ENCODE data around the gene EFNA5. TPM values are rescaled to one million over a fixed set of nuclear protein-coding genes. Genes with fewer than 3 reads are reported as not detected.

EFNA5 gene
- total and polyA plus RNA-seq, 10 of the 15 experiments (the other 5 are each of a cell fraction or from before 2014, with no cell fraction given) = 0.19 to 12.6 (median 3.9) TPM

DNA sequence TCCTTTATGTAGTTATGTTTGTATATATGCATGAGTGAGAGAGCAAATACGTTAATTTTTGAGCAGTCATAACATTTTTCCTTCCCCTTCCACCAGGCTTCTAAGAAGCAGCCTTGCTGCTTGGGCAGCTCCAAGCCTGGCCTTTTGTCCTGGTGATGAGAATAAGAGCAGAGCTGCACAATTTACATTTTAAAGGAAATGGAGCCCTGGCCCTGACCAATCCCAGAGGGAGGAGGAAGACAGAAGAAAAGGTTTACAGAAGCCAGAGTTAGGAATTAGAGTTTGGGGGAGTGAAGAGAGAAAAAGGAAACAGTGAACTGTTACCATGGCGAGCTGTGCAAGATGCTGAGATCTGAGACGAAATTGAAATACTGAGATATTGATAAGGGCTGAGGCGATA, 25.3 kb upstream of the EFNA5 start:
- H2AFZ ChIP-seq (ENCODE audit: control insufficient read depth, low read depth, low read length) = 0 out of 2 replicates have a peak overlapping the region, but pooled peaks have one; percentile 3
- no peaks in the 10 kb centered on the region for H3K27me3 ChIP-seq (replicated peaks in 1 of 2; ENCODE audit: control insufficient read depth in 2 of 2, insufficient read depth in 2 of 2, low read length in 1 of 2)
- TF ChIP-seq SP1 (IDR thresholded peaks at IDR 0.05; ENCODE audit: low read depth, low read length) = no peak
- no peak for TF ChIP-seq RBBP5 (conservative IDR thresholded peaks at IDR 0.05)
- H3K4me3 ChIP-seq = no peak overlapping the region
- H3K4me2 ChIP-seq (ENCODE audit: control insufficient read depth, insufficient read depth) = no peak overlapping the region
- H3K79me2 ChIP-seq (ENCODE audit: control insufficient read depth, insufficient read depth, low read length) = no peaks in the 10 kb centered on the region
- H3K9me3 ChIP-seq (replicated peaks; ENCODE audit: control insufficient read depth, insufficient read depth, low read length) = no peaks in the 10 kb centered on the region
- intact Hi-C loops (cut with micrococcal nuclease; ENCODE audit: unreplicated experiment) = no loop called here
- no TSS peak for BruUV-seq (replicated peaks)
- in situ Hi-C loops (cut with MboI) = no loop called here
- no peak for DNase-seq (ENCODE audit: low read depth, low spot score)
- no peak for ATAC-seq
- no peak overlapping the region for H3K27ac ChIP-seq (ENCODE audit: control insufficient read depth, insufficient read depth)
- ChIA-PET SMC1A (ENCODE audit: uncharacterized antibody, unreplicated experiment) (no interaction called here), POLR2A (no interaction called here), RAD21 (ENCODE audit: unreplicated experiment) (no interaction called here), CTCF (no interaction called here)
- 33% methylated on average over 4 of the region's 4 CpGs for WGBS (ENCODE audit: insufficient coverage, insufficient replicate concordance, low lambda C conversion rate, missing lambda C conversion rate)
- no peak for FAIRE-seq
- no peak overlapping the region for H3K9ac ChIP-seq (ENCODE audit: control insufficient read depth, insufficient read depth, low read length)
- H3K4me1 ChIP-seq (ENCODE audit: control insufficient read depth, insufficient read depth, low read length) = no peaks in the 10 kb centered on the region
- no peaks in the 10 kb centered on the region for H3K36me3 ChIP-seq (ENCODE audit: control insufficient read depth in 2 of 2, insufficient read depth in 2 of 2, low read length in 1 of 2)
- no peaks in the 10 kb centered on the region for H4K20me1 ChIP-seq (ENCODE audit: control insufficient read depth, insufficient read depth)

GRCh38 chr5:107687937-107688336, 17.2 kb upstream of the EFNA5 start:
- ATAC-seq = no peak
- no peak for DNase-seq (ENCODE audit: low read depth, low spot score)
- intact Hi-C loops (cut with micrococcal nuclease; ENCODE audit: unreplicated experiment) (no loop called here), in situ Hi-C loops (cut with MboI) (no loop called here)
- Histone ChIP-seq H3K27me3 (replicated peaks in 1 of 2; ENCODE audit: control insufficient read depth in 2 of 2, insufficient read depth in 2 of 2, low read length in 1 of 2) (no peaks in the 10 kb centered on the region), H3K79me2 (ENCODE audit: control insufficient read depth, insufficient read depth, low read length) (no peaks in the 10 kb centered on the region), H4K20me1 (ENCODE audit: control insufficient read depth, insufficient read depth) (no peaks in the 10 kb centered on the region), H3K9ac (ENCODE audit: control insufficient read depth, insufficient read depth, low read length) (no peak overlapping the region), H3K36me3 (ENCODE audit: control insufficient read depth in 2 of 2, insufficient read depth in 2 of 2, low read length in 1 of 2) (no peaks in the 10 kb centered on the region), H3K4me2 (ENCODE audit: control insufficient read depth, insufficient read depth) (no peak overlapping the region), H3K27ac (ENCODE audit: control insufficient read depth, insufficient read depth) (no peak overlapping the region), H2AFZ (ENCODE audit: control insufficient read depth, low read depth, low read length) (no peak overlapping the region), H3K4me3 (no peak overlapping the region), H3K4me1 (ENCODE audit: control insufficient read depth, insufficient read depth, low read length) (no peaks in the 10 kb centered on the region), H3K9me3 (replicated peaks; ENCODE audit: control insufficient read depth, insufficient read depth, low read length) (no peaks in the 10 kb centered on the region; the same call in 2 of the 3 replicates)
- POLR2A ChIA-PET = no interaction called here
- WGBS (ENCODE audit: insufficient coverage, insufficient replicate concordance, low lambda C conversion rate, missing lambda C conversion rate) = 36% methylated on average over 3 of the region's 3 CpGs
- RAD21 ChIA-PET (ENCODE audit: unreplicated experiment) = interaction anchor here (0.6 kb wide), 1 partner anchor 11 kb away, joined by 3 read pairs; no protein-coding TSS in a partner anchor
- SMC1A ChIA-PET (ENCODE audit: uncharacterized antibody, unreplicated experiment) = no interaction called here
- BruUV-seq (replicated peaks) = no TSS peak
- CTCF ChIA-PET = interaction anchor here (0.9 to 2.1 kb wide), 2 partner anchors 14 to 41 kb away, joined by 3 to 11 read pairs; no protein-coding TSS in a partner anchor
- TF ChIP-seq IRF4 (IDR thresholded peaks at IDR 0.05; ENCODE audit: low read depth, low read length) (no peak), ATF7 (IDR thresholded peaks at IDR 0.05; ENCODE audit: low read depth) (no peak), ZBED1 (IDR thresholded peaks at IDR 0.05; ENCODE audit: borderline replicate concordance) (no peak), KLF5 (IDR thresholded peaks at IDR 0.05; ENCODE audit: partially characterized antibody) (no peak), HDGF (IDR thresholded peaks at IDR 0.05) (no peak), ZNF384 (IDR thresholded peaks at IDR 0.05; ENCODE audit: borderline replicate concordance, low read depth, low read length) (no peak), DPF2 (IDR thresholded peaks at IDR 0.05) (no peak), ZNF24 (IDR thresholded peaks at IDR 0.05) (no peak), MTA3 (IDR thresholded peaks at IDR 0.05; ENCODE audit: borderline replicate concordance, low read length) (no peak)
- TF ChIP-seq, protein P1, sequence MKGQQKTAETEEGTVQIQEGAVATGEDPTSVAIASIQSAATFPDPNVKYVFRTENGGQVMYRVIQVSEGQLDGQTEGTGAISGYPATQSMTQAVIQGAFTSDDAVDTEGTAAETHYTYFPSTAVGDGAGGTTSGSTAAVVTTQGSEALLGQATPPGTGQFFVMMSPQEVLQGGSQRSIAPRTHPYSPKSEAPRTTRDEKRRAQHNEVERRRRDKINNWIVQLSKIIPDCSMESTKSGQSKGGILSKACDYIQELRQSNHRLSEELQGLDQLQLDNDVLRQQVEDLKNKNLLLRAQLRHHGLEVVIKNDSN (IDR thresholded peaks at IDR 0.05; ENCODE audit: borderline replicate concordance, extremely low read length, insufficient read depth, low read depth, low read length) = no peak
- FAIRE-seq = no peak
